Measurements from ENCODE around the gene NAB2. TPM values are rescaled to one million over a fixed set of nuclear protein-coding genes. Genes with fewer than 3 reads are reported as not detected.

The NAB2 gene
- total and polyA plus RNA-seq, 2 donors, result 32.7 to 33.7 TPM

DNA sequence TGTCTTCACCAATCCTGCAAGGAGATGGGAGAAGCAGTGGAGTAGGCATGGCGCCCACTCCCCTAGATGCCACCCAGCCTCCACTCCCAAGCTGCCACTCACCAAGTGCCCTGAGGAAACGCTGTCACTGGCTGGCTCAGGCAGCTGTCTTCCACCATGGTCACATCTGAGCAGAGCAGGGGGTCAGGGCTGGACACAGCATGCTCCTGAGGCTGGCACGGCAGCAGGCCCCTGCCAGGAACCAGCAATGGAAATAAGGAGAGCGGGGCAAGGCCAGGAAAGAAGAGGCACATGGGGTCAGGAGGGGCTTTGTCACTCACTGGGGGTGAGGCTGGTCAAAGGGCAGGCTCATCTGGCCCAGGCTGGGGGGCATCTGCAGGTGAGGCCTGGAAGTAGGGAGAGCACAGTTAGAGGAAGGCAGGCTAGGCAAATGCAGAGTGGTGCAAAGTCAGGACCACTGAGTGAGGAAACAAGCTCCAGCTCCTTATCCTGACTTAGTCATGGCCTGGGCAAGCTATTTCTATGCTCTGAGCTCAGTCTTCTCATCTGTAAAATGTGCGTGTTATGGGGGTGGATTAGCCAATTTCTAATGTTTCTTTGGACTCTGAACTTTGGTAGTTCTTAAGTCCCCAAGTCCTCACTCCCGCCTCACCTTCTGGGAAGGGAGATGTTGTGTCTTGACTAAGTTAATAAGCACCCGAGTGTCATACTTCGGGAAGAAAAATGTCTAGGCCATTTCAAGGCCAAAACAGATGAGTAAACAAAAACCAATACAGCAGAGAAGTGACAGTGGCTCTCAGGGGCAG, 8.0 kb downstream of the NAB2 start:
- no peak for DNase-seq (ENCODE audit: low read depth in 6 of 9, low spot score in 9 of 9)
- Histone ChIP-seq H3K27me3 (ENCODE audit: control insufficient read depth in 2 of 2, insufficient read depth in 1 of 2, low read length in 1 of 2) (no peaks in the 10 kb centered on the region), H3K4me3 (ENCODE audit: low read length in 2 of 2) (no peak overlapping the region), H3K9me3 (ENCODE audit: control insufficient read depth in 2 of 2, insufficient read depth in 1 of 2, low read length in 1 of 2) (no peaks in the 10 kb centered on the region), H3K4me1 (ENCODE audit: control insufficient read depth in 2 of 2, insufficient read depth in 2 of 2, low read length in 2 of 2) (peaks cover 5 to 35% of the 10 kb centered on the region in 2 donors), H3K27ac (ENCODE audit: low read depth in 1 of 2, low read length in 1 of 2) (no peak overlapping the region), H3K36me3 (ENCODE audit: control insufficient read depth in 2 of 2, insufficient read depth in 2 of 2, low read length in 1 of 2) (peaks cover 51 to 81% of the 10 kb centered on the region in 2 donors)
- WGBS, result 97% methylated on average over 8 of the region's 8 CpGs

DNA sequence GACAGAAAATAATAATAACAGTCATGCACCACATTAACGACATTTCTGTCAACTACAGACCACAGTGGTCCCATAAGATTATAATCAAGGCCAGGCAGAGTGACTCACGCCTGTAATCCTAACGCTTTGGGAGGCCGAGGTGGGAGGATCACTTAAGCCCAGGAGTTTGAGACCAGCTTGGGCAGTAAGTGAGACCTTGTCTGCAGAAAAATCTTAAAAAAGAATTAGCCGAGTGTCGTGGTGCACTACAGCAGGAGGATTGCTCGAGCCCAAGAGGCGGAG, 8.6 kb downstream of the NAB2 start:
- Histone ChIP-seq H3K27me3 (ENCODE audit: control insufficient read depth in 2 of 2, insufficient read depth in 1 of 2, low read length in 1 of 2) (no peaks in the 10 kb centered on the region), H3K27ac (ENCODE audit: low read depth in 1 of 2, low read length in 1 of 2) (no peak overlapping the region), H3K36me3 (ENCODE audit: control insufficient read depth in 2 of 2, insufficient read depth in 2 of 2, low read length in 1 of 2) (peaks cover 53 to 81% of the 10 kb centered on the region in 2 donors), H3K9me3 (ENCODE audit: control insufficient read depth in 2 of 2, insufficient read depth in 1 of 2, low read length in 1 of 2) (no peaks in the 10 kb centered on the region), H3K4me3 (ENCODE audit: low read length in 2 of 2) (no peak overlapping the region), H3K4me1 (ENCODE audit: control insufficient read depth in 2 of 2, insufficient read depth in 2 of 2, low read length in 2 of 2) (peaks cover 5 to 32% of the 10 kb centered on the region in 2 donors)
- DNase-seq (ENCODE audit: low read depth in 6 of 9, low spot score in 9 of 9), result no peak
- 98% methylated on average over 8 of the region's 8 CpGs for WGBS

- no peak overlapping the region for H3K4me3 ChIP-seq (ENCODE audit: low read length in 2 of 2)
- H3K27me3 ChIP-seq (ENCODE audit: control insufficient read depth in 2 of 2, insufficient read depth in 1 of 2, low read length in 1 of 2), result no peaks in the 10 kb centered on the region
- peaks cover 52 to 76% of the 10 kb centered on the region in 2 donors for H3K36me3 ChIP-seq (ENCODE audit: control insufficient read depth in 2 of 2, insufficient read depth in 2 of 2, low read length in 1 of 2)
- H3K4me1 ChIP-seq (ENCODE audit: control insufficient read depth in 2 of 2, insufficient read depth in 2 of 2, low read length in 2 of 2), result peaks cover 3 to 25% of the 10 kb centered on the region in 2 donors
- no peak overlapping the region for H3K27ac ChIP-seq (ENCODE audit: low read depth in 1 of 2, low read length in 1 of 2)
- no peaks in the 10 kb centered on the region for H3K9me3 ChIP-seq (ENCODE audit: control insufficient read depth in 2 of 2, insufficient read depth in 1 of 2, low read length in 1 of 2)
- DNase-seq (ENCODE audit: low read depth in 6 of 9, low spot score in 9 of 9), result no peak
- 96% methylated on average over 1 of the region's 1 CpG for WGBS
Observed at GRCh38 chr12:57098546-57098945, 9.6 kb downstream of the NAB2 start.

DNA sequence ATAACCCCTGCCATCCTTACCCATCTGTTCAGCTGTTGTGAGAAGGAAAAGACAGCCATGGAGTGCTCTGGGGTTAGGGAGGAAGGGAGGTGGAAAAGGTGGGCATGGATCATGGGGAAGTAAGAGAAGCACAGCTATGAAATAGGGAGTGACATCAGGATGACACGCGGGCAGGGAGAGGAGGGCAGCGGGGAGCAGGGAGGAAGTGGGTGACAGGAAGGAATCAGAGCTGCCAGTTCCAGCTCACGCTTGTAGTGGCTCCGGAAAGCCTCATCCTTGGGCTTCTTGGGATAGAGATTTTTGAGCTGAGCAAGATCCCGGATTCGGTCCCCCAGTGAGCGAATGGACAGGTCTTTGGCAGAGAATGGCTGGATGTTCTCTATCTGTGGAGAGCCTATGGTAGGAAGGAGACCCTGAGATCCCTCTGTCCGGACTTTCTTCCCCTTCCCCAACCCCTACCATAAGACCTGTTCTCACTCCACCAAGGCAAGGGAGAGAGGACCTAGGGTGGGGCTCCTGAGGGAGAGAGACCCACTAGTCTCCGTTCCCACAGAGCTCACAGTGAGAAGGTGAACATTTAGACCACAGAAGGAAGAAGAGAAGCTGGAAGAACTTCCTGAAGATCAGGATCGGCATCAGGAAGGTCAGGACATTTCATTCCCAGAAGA, 10.3 kb downstream of the NAB2 start:
- no peak overlapping the region for H3K4me3 ChIP-seq (ENCODE audit: low read length in 2 of 2)
- no peaks in the 10 kb centered on the region for H3K27me3 ChIP-seq (ENCODE audit: control insufficient read depth in 2 of 2, insufficient read depth in 1 of 2, low read length in 1 of 2)
- peaks cover 58 to 78% of the 10 kb centered on the region in 2 donors for H3K36me3 ChIP-seq (ENCODE audit: control insufficient read depth in 2 of 2, insufficient read depth in 2 of 2, low read length in 1 of 2)
- H3K9me3 ChIP-seq (ENCODE audit: control insufficient read depth in 2 of 2, insufficient read depth in 1 of 2, low read length in 1 of 2), result no peaks in the 10 kb centered on the region
- H3K4me1 ChIP-seq (ENCODE audit: control insufficient read depth in 2 of 2, insufficient read depth in 2 of 2, low read length in 2 of 2), result peaks cover 0 to 19% of the 10 kb centered on the region in 2 donors
- DNase-seq (ENCODE audit: low read depth in 6 of 9, low spot score in 9 of 9), result no peak
- H3K27ac ChIP-seq (ENCODE audit: low read depth in 1 of 2, low read length in 1 of 2), result no peak overlapping the region
- 94% methylated on average over 11 of the region's 11 CpGs for WGBS

DNA sequence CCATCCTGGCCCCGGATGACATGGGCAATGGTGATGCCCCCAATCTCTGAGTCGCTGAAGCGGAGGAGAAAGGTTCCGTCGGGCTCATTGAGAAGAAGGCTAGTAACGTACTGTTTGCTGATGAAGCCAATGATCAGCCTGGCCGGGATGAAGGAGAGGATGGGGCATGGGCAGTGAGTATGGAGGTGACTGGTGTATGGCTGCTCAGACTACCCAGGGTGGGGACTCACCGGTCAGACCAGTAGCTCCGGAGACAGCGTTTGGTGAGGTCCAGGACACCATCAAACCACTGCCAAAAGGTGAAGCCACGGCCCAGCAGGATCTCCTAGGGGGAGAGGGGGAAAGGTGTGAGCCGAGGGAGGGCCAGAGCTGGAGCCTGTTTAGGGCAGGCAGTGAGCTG, 10.9 kb downstream of the NAB2 start:
- no peaks in the 10 kb centered on the region for H3K27me3 ChIP-seq (ENCODE audit: control insufficient read depth in 2 of 2, insufficient read depth in 1 of 2, low read length in 1 of 2)
- no peaks in the 10 kb centered on the region for H3K9me3 ChIP-seq (ENCODE audit: control insufficient read depth in 2 of 2, insufficient read depth in 1 of 2, low read length in 1 of 2)
- WGBS, result 96% methylated on average over 12 of the region's 12 CpGs
- H3K36me3 ChIP-seq (ENCODE audit: control insufficient read depth in 2 of 2, insufficient read depth in 2 of 2, low read length in 1 of 2), result peaks cover 64 to 78% of the 10 kb centered on the region in 2 donors
- H3K4me3 ChIP-seq (ENCODE audit: low read length in 2 of 2), result no peak overlapping the region
- no peak overlapping the region for H3K27ac ChIP-seq (ENCODE audit: low read depth in 1 of 2, low read length in 1 of 2)
- H3K4me1 ChIP-seq (ENCODE audit: control insufficient read depth in 2 of 2, insufficient read depth in 2 of 2, low read length in 2 of 2), result peaks cover 0 to 13% of the 10 kb centered on the region in 2 donors
- DNase-seq (ENCODE audit: low read depth in 6 of 9, low spot score in 9 of 9), result no peak

- Histone ChIP-seq H3K27ac (ENCODE audit: low read depth in 1 of 2, low read length in 1 of 2) (peak overlapping the region in 1 of 2 donors; percentile 30), H3K9me3 (ENCODE audit: control insufficient read depth in 2 of 2, insufficient read depth in 1 of 2, low read length in 1 of 2) (no peaks in the 10 kb centered on the region), H3K36me3 (ENCODE audit: control insufficient read depth in 2 of 2, insufficient read depth in 2 of 2, low read length in 1 of 2) (peaks cover 64 to 78% of the 10 kb centered on the region in 2 donors), H3K27me3 (ENCODE audit: control insufficient read depth in 2 of 2, insufficient read depth in 1 of 2, low read length in 1 of 2) (no peaks in the 10 kb centered on the region), H3K4me1 (ENCODE audit: control insufficient read depth in 2 of 2, insufficient read depth in 2 of 2, low read length in 2 of 2) (peaks cover 0 to 4% of the 10 kb centered on the region in 2 donors), H3K4me3 (ENCODE audit: low read length in 2 of 2) (no peak overlapping the region)
- no peak for DNase-seq (ENCODE audit: low read depth in 6 of 9, low spot score in 9 of 9)
- WGBS, result 81% methylated on average over 15 of the region's 15 CpGs
Observed at GRCh38 chr12:57101892-57102695, 13.2 kb downstream of the NAB2 start.

DNA sequence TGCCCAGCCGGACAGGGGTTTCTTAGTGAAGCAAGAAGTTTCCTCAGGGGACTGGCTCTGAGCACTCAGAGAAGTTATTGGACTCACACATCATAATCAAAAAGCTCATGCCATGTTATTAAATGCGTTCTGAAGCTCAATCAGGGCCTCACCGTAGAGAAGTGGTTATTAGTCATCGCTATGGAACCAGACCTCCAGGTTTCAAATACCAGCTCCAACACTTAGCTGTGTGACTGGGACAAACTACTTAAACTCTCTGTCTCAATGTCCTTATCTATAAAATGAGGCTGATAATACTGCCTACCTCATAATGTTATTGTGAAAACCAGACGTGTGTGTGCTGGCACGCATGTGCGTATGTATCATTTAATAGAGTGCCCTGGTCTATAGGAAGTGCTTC, 14.9 kb downstream of the NAB2 start:
- H3K9me3 ChIP-seq (ENCODE audit: control insufficient read depth in 2 of 2, insufficient read depth in 1 of 2, low read length in 1 of 2), result no peaks in the 10 kb centered on the region
- H3K4me3 ChIP-seq (ENCODE audit: low read length in 2 of 2), result no peak overlapping the region
- no peaks in the 10 kb centered on the region for H3K27me3 ChIP-seq (ENCODE audit: control insufficient read depth in 2 of 2, insufficient read depth in 1 of 2, low read length in 1 of 2)
- peaks cover 72 to 75% of the 10 kb centered on the region in 2 donors for H3K36me3 ChIP-seq (ENCODE audit: control insufficient read depth in 2 of 2, insufficient read depth in 2 of 2, low read length in 1 of 2)
- no peak for DNase-seq (ENCODE audit: low read depth in 6 of 9, low spot score in 9 of 9)
- H3K4me1 ChIP-seq (ENCODE audit: control insufficient read depth in 2 of 2, insufficient read depth in 2 of 2, low read length in 2 of 2), result peaks cover 0 to 13% of the 10 kb centered on the region in 2 donors
- H3K27ac ChIP-seq (ENCODE audit: low read depth in 1 of 2, low read length in 1 of 2), result no peak overlapping the region
- WGBS, result 97% methylated on average over 7 of the region's 7 CpGs

DNA sequence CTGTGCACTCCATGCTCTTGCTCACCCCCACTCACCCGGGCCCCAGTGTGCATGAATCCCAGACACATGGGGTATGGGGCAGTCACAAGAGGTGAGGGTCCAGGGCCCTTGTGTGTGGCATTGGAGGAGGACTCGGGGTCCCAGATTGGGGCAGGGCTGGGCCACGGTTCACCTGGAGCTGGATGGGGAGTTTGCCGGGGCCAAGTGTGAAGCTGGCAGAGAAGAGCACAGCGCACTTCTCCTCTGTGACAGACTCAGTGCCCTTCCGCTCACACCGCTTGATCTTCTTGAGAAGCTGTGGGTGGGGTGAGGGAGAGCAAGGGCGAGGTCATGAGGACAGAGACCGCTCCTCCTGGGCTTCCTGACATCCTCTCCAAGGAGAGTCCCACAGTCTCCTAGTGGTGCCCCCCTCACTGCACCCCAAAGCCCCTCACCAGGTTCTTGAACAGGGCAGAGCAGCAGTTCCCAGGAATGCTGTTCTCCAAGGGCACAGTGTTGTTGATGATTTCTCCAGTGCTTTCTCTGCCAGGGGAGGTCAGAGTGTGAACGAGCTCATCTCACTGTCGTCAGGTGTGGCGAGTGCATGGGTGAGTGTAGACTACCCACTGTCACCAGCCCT, 15.5 kb downstream of the NAB2 start:
- Histone ChIP-seq H3K4me3 (ENCODE audit: low read length in 2 of 2) (no peak overlapping the region), H3K9me3 (ENCODE audit: control insufficient read depth in 2 of 2, insufficient read depth in 1 of 2, low read length in 1 of 2) (no peaks in the 10 kb centered on the region), H3K4me1 (ENCODE audit: control insufficient read depth in 2 of 2, insufficient read depth in 2 of 2, low read length in 2 of 2) (peaks cover 2 to 17% of the 10 kb centered on the region in 2 donors), H3K27me3 (ENCODE audit: control insufficient read depth in 2 of 2, insufficient read depth in 1 of 2, low read length in 1 of 2) (no peaks in the 10 kb centered on the region), H3K36me3 (ENCODE audit: control insufficient read depth in 2 of 2, insufficient read depth in 2 of 2, low read length in 1 of 2) (peaks cover 66 to 70% of the 10 kb centered on the region in 2 donors), H3K27ac (ENCODE audit: low read depth in 1 of 2, low read length in 1 of 2) (no peak overlapping the region)
- no peak for DNase-seq (ENCODE audit: low read depth in 6 of 9, low spot score in 9 of 9)
- 97% methylated on average over 12 of the region's 12 CpGs for WGBS
